ENCODE results near the gene ZSWIM5.
"Not testable (repeated sequence)": the region's sequence is repeated elsewhere in the genome, so short reads cannot be mapped to it uniquely, and the experiment has no call there.

The ZSWIM5 gene

GRCh38 chr1:45200906-45201500 lies 5.4 kb downstream of the ZSWIM5 start:
- no peak for DNase-seq

GRCh38 chr1:45200435-45200834 lies 6.0 kb downstream of the ZSWIM5 start:
- DNase-seq = no peak

- DNase-seq = no peak
These were observed 8.2 kb downstream of the ZSWIM5 start for GRCh38 chr1:45198185-45198584.

- DNase-seq = no peak
These were observed 9.5 kb downstream of the ZSWIM5 start for GRCh38 chr1:45196863-45197262.

- DNase-seq = no peak
These were observed 15.0 kb downstream of the ZSWIM5 start for GRCh38 chr1:45191418-45191783.

- no peak for DNase-seq
These were observed 18.7 kb downstream of the ZSWIM5 start for GRCh38 chr1:45187725-45188124.

GRCh38 chr1:45179918-45180519 lies 26.4 kb downstream of the ZSWIM5 start:
- DNase-seq = not testable (repeated sequence)

- no peak for DNase-seq
These were observed 29.0 kb downstream of the ZSWIM5 start for GRCh38 chr1:45177452-45177851.

GRCh38 chr1:45172764-45173163 lies 33.6 kb downstream of the ZSWIM5 start:
- no peak for DNase-seq

- no peak for DNase-seq
These were observed 34.4 kb downstream of the ZSWIM5 start for GRCh38 chr1:45172005-45172404.

GRCh38 chr1:45171575-45171974 lies 34.8 kb downstream of the ZSWIM5 start:
- no peak for DNase-seq

- no peak for DNase-seq
These were observed 36.2 kb downstream of the ZSWIM5 start for GRCh38 chr1:45170151-45170742.

GRCh38 chr1:45167947-45168346 lies 38.5 kb downstream of the ZSWIM5 start:
- not testable (repeated sequence) for DNase-seq

- DNase-seq = not testable (repeated sequence)
These were observed 42.1 kb downstream of the ZSWIM5 start for GRCh38 chr1:45164307-45164706.

GRCh38 chr1:45163111-45163510 lies 43.3 kb downstream of the ZSWIM5 start:
- DNase-seq = not testable (repeated sequence)

GRCh38 chr1:45162041-45163035 lies 44.1 kb downstream of the ZSWIM5 start:
- not testable (repeated sequence) for DNase-seq

GRCh38 chr1:45155957-45156356 lies 50.4 kb downstream of the ZSWIM5 start:
- no peak for DNase-seq

GRCh38 chr1:45155423-45155822 lies 51.0 kb downstream of the ZSWIM5 start:
- DNase-seq = no peak

GRCh38 chr1:45152126-45152525 lies 54.3 kb downstream of the ZSWIM5 start:
- DNase-seq = no peak

GRCh38 chr1:45148209-45148825 lies 58.1 kb downstream of the ZSWIM5 start:
- no peak for DNase-seq

- no peak for DNase-seq
These were observed 59.6 kb downstream of the ZSWIM5 start for GRCh38 chr1:45146833-45147232.

- no peak for DNase-seq
These were observed 65.0 kb downstream of the ZSWIM5 start for GRCh38 chr1:45141247-45142003.

Data from SW 1271 (cell line).